ENCODE results near the gene PHETA1.
"Not testable (repeated sequence)": the region's sequence is repeated elsewhere in the genome, so short reads cannot be mapped to it uniquely, and the experiment has no call there.

GRCh38 chr12:111335301-111335700 lies 33.6 kb downstream of the PHETA1 start:
- TF ChIP-seq POLR2A, CTCF, EP300 (IDR thresholded peaks at IDR 0.05): not testable (repeated sequence)
